ENCODE data around the gene PLA2G4D. TPM values are rescaled to one million over a fixed set of nuclear protein-coding genes. Genes with fewer than 3 reads are reported as not detected.
"Not testable (repeated sequence)": the region's sequence is repeated elsewhere in the genome, so short reads cannot be mapped to it uniquely, and the experiment has no call there.

PLA2G4D gene
- total RNA-seq, 2 donors from 2014 or later = not detected

GRCh38 chr15:42100021-42100800 is 5.8 kb upstream of the PLA2G4D start:
- Histone ChIP-seq H3K27ac (no peak overlapping the region), H3K9me3 (no peaks in the 10 kb centered on the region), H3K27me3 (replicated peaks; ENCODE audit: insufficient read depth) (no peaks in the 10 kb centered on the region), H3K4me3 (no peak overlapping the region), H3K4me1 (ENCODE audit: control insufficient read depth in 1 of 2, low read depth in 2 of 2) (no peaks in the 10 kb centered on the region), H3K36me3 (no peaks in the 10 kb centered on the region)
- no peak for ATAC-seq (ENCODE audit: insufficient number of reproducible peaks, low FRiP score, low read depth)
- no peak for TF ChIP-seq CTCF (IDR thresholded peaks at IDR 0.05)
- DNase-seq (ENCODE audit: low spot score) = no peak

GRCh38 chr15:42097018-42097417 is 2.7 kb upstream of the PLA2G4D start:
- no peak for TF ChIP-seq CTCF (IDR thresholded peaks at IDR 0.05)

GRCh38 chr15:42093966-42094365 is 396 bp downstream of the PLA2G4D start:
- Histone ChIP-seq H3K27me3 (replicated peaks; ENCODE audit: insufficient read depth) (no peaks in the 10 kb centered on the region), H3K36me3 (no peaks in the 10 kb centered on the region), H3K27ac (no peak overlapping the region), H3K4me1 (ENCODE audit: control insufficient read depth in 1 of 2, low read depth in 2 of 2) (peaks cover 0 to 21% of the 10 kb centered on the region in 2 donors), H3K4me3 (no peak overlapping the region), H3K9me3 (no peaks in the 10 kb centered on the region)
- ATAC-seq (ENCODE audit: insufficient number of reproducible peaks, low FRiP score, low read depth) (no peak), DNase-seq (ENCODE audit: low spot score) (no peak)
- no peak for TF ChIP-seq CTCF (IDR thresholded peaks at IDR 0.05)

More at GRCh38 chr15:42097018-42097417, 2.7 kb upstream of the PLA2G4D start:
- Histone ChIP-seq H3K27ac (no peak overlapping the region), H3K4me3 (no peak overlapping the region), H3K9me3 (no peaks in the 10 kb centered on the region), H3K36me3 (no peaks in the 10 kb centered on the region), H3K4me1 (ENCODE audit: control insufficient read depth in 1 of 2, low read depth in 2 of 2) (peaks cover 0 to 21% of the 10 kb centered on the region in 2 donors), H3K27me3 (replicated peaks; ENCODE audit: insufficient read depth) (no peaks in the 10 kb centered on the region)
- no peak for ATAC-seq (ENCODE audit: insufficient number of reproducible peaks, low FRiP score, low read depth)
- DNase-seq (ENCODE audit: low spot score) = no peak

GRCh38 chr15:42092398-42093318 is 1.7 kb downstream of the PLA2G4D start:
- no peak overlapping the region for H3K4me3 ChIP-seq
- peaks cover 0 to 21% of the 10 kb centered on the region in 2 donors for H3K4me1 ChIP-seq (ENCODE audit: control insufficient read depth in 1 of 2, low read depth in 2 of 2)
- ATAC-seq (ENCODE audit: insufficient number of reproducible peaks, low FRiP score, low read depth) (no peak), DNase-seq (ENCODE audit: low spot score) (no peak)
- no peaks in the 10 kb centered on the region for H3K36me3 ChIP-seq
- no peaks in the 10 kb centered on the region for H3K27me3 ChIP-seq (replicated peaks; ENCODE audit: insufficient read depth)
- no peaks in the 10 kb centered on the region for H3K9me3 ChIP-seq
- no peak overlapping the region for H3K27ac ChIP-seq
- TF ChIP-seq CTCF (IDR thresholded peaks at IDR 0.05) = no peak

- not testable (repeated sequence) for H3K27ac ChIP-seq; H3K4me3 ChIP-seq; ATAC-seq (ENCODE audit: insufficient number of reproducible peaks, low FRiP score, low read depth); DNase-seq (ENCODE audit: low spot score); H3K27me3 ChIP-seq (replicated peaks; ENCODE audit: insufficient read depth); H3K36me3 ChIP-seq; H3K9me3 ChIP-seq
- peaks cover 0 to 21% of the 10 kb centered on the region in 2 donors for H3K4me1 ChIP-seq (ENCODE audit: control insufficient read depth in 1 of 2, low read depth in 2 of 2)
Measured at GRCh38 chr15:42091753-42092397, 2.5 kb downstream of the PLA2G4D start.

All from thoracic aorta (tissue), 2 donors.